Measurements from ENCODE around the gene SNX3.

DNA sequence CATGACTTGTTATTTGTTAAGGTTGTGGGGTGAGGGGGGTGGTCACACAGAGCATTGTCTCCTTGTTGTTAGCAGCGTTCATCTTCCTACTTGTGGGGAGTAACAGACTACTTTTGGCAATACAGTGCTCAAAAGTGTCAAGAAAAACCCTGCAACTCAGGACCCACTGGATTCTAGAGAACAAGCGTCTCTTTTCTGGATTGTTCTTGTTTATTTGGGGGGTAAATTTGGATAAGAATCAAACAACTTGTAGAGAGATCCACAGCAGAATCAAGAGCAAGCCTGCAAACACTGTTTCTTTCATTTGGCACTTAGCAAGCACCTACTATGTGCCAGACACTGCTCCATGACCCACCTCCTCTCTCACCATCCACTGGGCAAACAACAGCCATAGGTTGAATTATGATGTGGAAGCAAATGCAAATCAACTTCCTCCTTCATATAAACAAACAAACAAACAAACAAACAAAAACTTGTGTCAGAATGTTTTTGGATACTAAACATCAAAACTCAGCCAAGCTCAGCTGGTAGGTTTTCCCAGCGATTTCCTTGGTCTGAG is 99.0 kb downstream of the SNX3 start:
- TF ChIP-seq, protein P1, sequence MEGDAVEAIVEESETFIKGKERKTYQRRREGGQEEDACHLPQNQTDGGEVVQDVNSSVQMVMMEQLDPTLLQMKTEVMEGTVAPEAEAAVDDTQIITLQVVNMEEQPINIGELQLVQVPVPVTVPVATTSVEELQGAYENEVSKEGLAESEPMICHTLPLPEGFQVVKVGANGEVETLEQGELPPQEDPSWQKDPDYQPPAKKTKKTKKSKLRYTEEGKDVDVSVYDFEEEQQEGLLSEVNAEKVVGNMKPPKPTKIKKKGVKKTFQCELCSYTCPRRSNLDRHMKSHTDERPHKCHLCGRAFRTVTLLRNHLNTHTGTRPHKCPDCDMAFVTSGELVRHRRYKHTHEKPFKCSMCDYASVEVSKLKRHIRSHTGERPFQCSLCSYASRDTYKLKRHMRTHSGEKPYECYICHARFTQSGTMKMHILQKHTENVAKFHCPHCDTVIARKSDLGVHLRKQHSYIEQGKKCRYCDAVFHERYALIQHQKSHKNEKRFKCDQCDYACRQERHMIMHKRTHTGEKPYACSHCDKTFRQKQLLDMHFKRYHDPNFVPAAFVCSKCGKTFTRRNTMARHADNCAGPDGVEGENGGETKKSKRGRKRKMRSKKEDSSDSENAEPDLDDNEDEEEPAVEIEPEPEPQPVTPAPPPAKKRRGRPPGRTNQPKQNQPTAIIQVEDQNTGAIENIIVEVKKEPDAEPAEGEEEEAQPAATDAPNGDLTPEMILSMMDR (conservative IDR thresholded peaks at IDR 0.05; ENCODE audit: low read depth, low read length) = no peak
- TF ChIP-seq EZH2 (IDR thresholded peaks at IDR 0.05; ENCODE audit: low read length, unreplicated experiment) = no peak
